OCI-LY1 (cell line): ENCODE data around the gene SYT1.
"Not testable (repeated sequence)": the region's sequence is repeated elsewhere in the genome, so short reads cannot be mapped to it uniquely, and the experiment has no call there.

Source experiments
- H2AFZ ChIP-seq: fragments of 200-600 bp; sonication (generic), shearing (Covaris generic); 2 replicates; pipeline ENCODE4 v1.6.0; 2014; ENCODE audit warnings: antibody characterized with exemption, mild to moderate bottlenecking, low read length
- H3F3A ChIP-seq: fragments of 200-600 bp; sonication (generic), shearing (Covaris generic); 2 replicates; pipeline ENCODE4 v1.6.0; 2014; ENCODE audit warnings: mild to moderate bottlenecking, antibody characterized with exemption, low read length, moderate library complexity; ENCODE audit not compliant: insufficient read depth
- H3K27ac ChIP-seq: fragments of 200-600 bp; sonication (generic); 2 replicates; pipeline ENCODE4 v1.5.1; 2014; ENCODE audit warnings: low read length, mixed run types, mild to moderate bottlenecking, low read depth; ENCODE audit not compliant: poor library complexity, severe bottlenecking
- H3K27me3 ChIP-seq: fragments of 200-600 bp; sonication (generic); 2 replicates; pipeline ENCODE4 v1.6.0; 2014; ENCODE audit warnings: antibody characterized with exemption, mild to moderate bottlenecking, low read length, moderate library complexity; ENCODE audit not compliant: insufficient read depth
- H3K36me3 ChIP-seq: fragments of 200-600 bp; sonication (generic); 2 replicates; pipeline ENCODE4 v1.6.1; 2014; ENCODE audit warnings: mild to moderate bottlenecking, antibody characterized with exemption, low read length, moderate library complexity, mixed read lengths; ENCODE audit not compliant: insufficient read depth
- H3K4me1 ChIP-seq: fragments of 200-600 bp; sonication (generic); 2 replicates; pipeline ENCODE4 v1.5.1; 2014; ENCODE audit warnings: mild to moderate bottlenecking, low read length, moderate library complexity; ENCODE audit not compliant: insufficient read depth, severe bottlenecking
- H3K4me2 ChIP-seq: fragments of 200-600 bp; sonication (generic), shearing (Covaris generic); 2 replicates; pipeline ENCODE4 v1.6.1; 2014; ENCODE audit warnings: low read length
- H3K4me3 ChIP-seq: fragments of 200-600 bp; sonication (generic); 2 replicates; pipeline ENCODE4 v1.5.1; 2014; ENCODE audit warnings: low read length, low read depth, mild to moderate bottlenecking, mixed read lengths; ENCODE audit not compliant: poor library complexity, severe bottlenecking
- H3K79me2 ChIP-seq: fragments of 200-600 bp; shearing (Covaris generic); 2 replicates; pipeline ENCODE4 v1.6.1; 2016; ENCODE audit warnings: mixed run types, low read length, mixed read lengths; ENCODE audit not compliant: insufficient read depth
- H3K9ac ChIP-seq: fragments of 200-600 bp; sonication (generic), shearing (Covaris generic); 2 replicates; pipeline ENCODE4 v1.6.1; 2014; ENCODE audit warnings: mild to moderate bottlenecking, low read length, mixed read lengths
- H3K9me2 ChIP-seq: fragments of 200-600 bp; sonication (generic), shearing (Covaris generic); 2 replicates; pipeline ENCODE4 v1.6.1; 2014; ENCODE audit warnings: low read depth, mild to moderate bottlenecking, low read length, mixed read lengths
- H3K9me3 ChIP-seq: fragments of 200-600 bp; shearing (Covaris generic); 2 replicates; pipeline ENCODE4 v1.6.1; 2014; ENCODE audit warnings: low read length, mixed read lengths
- H4K20me1 ChIP-seq: fragments of 200-600 bp; sonication (generic), shearing (Covaris generic); 2 replicates; pipeline ENCODE4 v1.6.0; 2016; ENCODE audit warnings: mild to moderate bottlenecking, low read length; ENCODE audit not compliant: insufficient read depth
- CTCF ChIP-seq: fragments of 200-600 bp; sonication (generic), shearing (Covaris generic); IDR thresholded peaks from 2 replicates; pipeline ENCODE4 v1.5.1; 2017; ENCODE audit warnings: mild to moderate bottlenecking, antibody characterized with exemption, low read length, moderate library complexity, mixed read lengths
- EZH2 ChIP-seq: fragments of 200-600 bp; sonication (generic), shearing (Covaris generic); IDR thresholded peaks from 2 replicates; pipeline ENCODE4 v1.8.0; 2017; ENCODE audit warnings: borderline replicate concordance, mixed run types, mild to moderate bottlenecking, antibody characterized with exemption, low read length, moderate library complexity, mixed read lengths

The SYT1 gene

GRCh38 chr12:79426121-79426520, 561.5 kb downstream of the SYT1 start:
- Histone ChIP-seq H3K4me1 (no peaks in the 10 kb centered on the region), H2AFZ (no peak overlapping the region), H3K9me3 (no peaks in the 10 kb centered on the region), H3K9ac (no peak overlapping the region), H3K79me2 (no peaks in the 10 kb centered on the region), H3K36me3 (no peaks in the 10 kb centered on the region), H3K9me2 (no peaks in the 10 kb centered on the region), H3F3A (no peaks in the 10 kb centered on the region), H3K4me2 (no peak overlapping the region), H3K27me3 (no peaks in the 10 kb centered on the region), H3K4me3 (no peak overlapping the region), H4K20me1 (no peaks in the 10 kb centered on the region), H3K27ac (no peak overlapping the region)
- TF ChIP-seq CTCF, result no peak
- no peak for TF ChIP-seq EZH2

- not testable (repeated sequence) for H3K79me2 ChIP-seq, H3K4me1 ChIP-seq, H3K4me3 ChIP-seq, H3F3A ChIP-seq, H4K20me1 ChIP-seq, H3K36me3 ChIP-seq, H3K9me2 ChIP-seq, H2AFZ ChIP-seq, H3K9ac ChIP-seq, H3K9me3 ChIP-seq, H3K27me3 ChIP-seq, H3K4me2 ChIP-seq, H3K27ac ChIP-seq
Observed at GRCh38 chr12:79426744-79427143, 562.2 kb downstream of the SYT1 start.

GRCh38 chr12:79433465-79434072, 569.0 kb downstream of the SYT1 start:
- Histone ChIP-seq H3K27ac (no peak overlapping the region), H3K9ac (no peak overlapping the region), H3K79me2 (no peaks in the 10 kb centered on the region), H4K20me1 (no peaks in the 10 kb centered on the region), H3K36me3 (no peaks in the 10 kb centered on the region), H3F3A (no peaks in the 10 kb centered on the region), H3K27me3 (no peaks in the 10 kb centered on the region), H3K4me3 (no peak overlapping the region), H2AFZ (no peak overlapping the region), H3K9me3 (no peaks in the 10 kb centered on the region), H3K9me2 (no peaks in the 10 kb centered on the region), H3K4me1 (no peaks in the 10 kb centered on the region), H3K4me2 (no peak overlapping the region)
- TF ChIP-seq EZH2 (no peak), CTCF (no peak)

- no peak overlapping the region for H3K4me3 ChIP-seq
- H3K9ac ChIP-seq, result no peak overlapping the region
Observed at GRCh38 chr12:79434561-79434960, 570.0 kb downstream of the SYT1 start.

More at GRCh38 chr12:79434561-79434960, 570.0 kb downstream of the SYT1 start:
- H3K79me2 ChIP-seq, result no peaks in the 10 kb centered on the region
- H3K27ac ChIP-seq, result no peak overlapping the region
- no peak overlapping the region for H3K4me2 ChIP-seq
- no peaks in the 10 kb centered on the region for H3K27me3 ChIP-seq
- H3K9me2 ChIP-seq, result no peaks in the 10 kb centered on the region
- no peaks in the 10 kb centered on the region for H4K20me1 ChIP-seq
- no peaks in the 10 kb centered on the region for H3K9me3 ChIP-seq
- no peaks in the 10 kb centered on the region for H3K4me1 ChIP-seq
- TF ChIP-seq EZH2 (no peak), CTCF (no peak)
- H2AFZ ChIP-seq, result no peak overlapping the region
- H3K36me3 ChIP-seq, result no peaks in the 10 kb centered on the region
- no peaks in the 10 kb centered on the region for H3F3A ChIP-seq
